HCT116 (cell line): ENCODE measurements around the gene CAMSAP1. TPM values are rescaled to one million over a fixed set of nuclear protein-coding genes. Genes with fewer than 3 reads are reported as not detected.
A peak's percentile ranks its signal among the peaks of the same experiment; 100 is the strongest.

Source experiments
- ATAC-seq: fragments of 200-7000 bp; cut with Tn5 transposase; 2 replicates; pipeline ENCODE4 v1.9.1; 2020; ENCODE audit warnings: mild to moderate bottlenecking, moderate library complexity
- BruUV-seq: library from RNA; stranded (reverse); fragments of 400-500 nt; replicated peaks from 2 replicates; lab custom pipeline; 2021; lab: Mats Ljungman, UMichigan
- CTCF ChIA-PET: fragments of 300-600 bp; sonication (Branson Sonifier 250); formaldehyde crosslinking; loops from one replicate; lab custom pipeline; 2021; ENCODE audit warnings: antibody characterized with exemption; lab: Charles Lee
- POLR2A ChIA-PET: fragments of 300-600, 350-600 bp; sonication (Branson Sonifier 250); formaldehyde crosslinking; loops from one replicate; lab custom pipeline; 2021; ENCODE audit warnings: antibody characterized with exemption; lab: Charles Lee
- RAD21 ChIA-PET, 2 experiments: fragments of 300-600 bp; sonication (Branson Sonifier 250); formaldehyde crosslinking; loops; one replicate each; lab custom pipeline; 2023; ENCODE audit warnings: low total read pairs in 2 of 2; ENCODE audit not compliant: uncharacterized antibody in 2 of 2, unreplicated experiment in 2 of 2, low non-redundant PET in 1 of 2; lab: Charles Lee
- DNase-seq: peaks from one replicate; pipeline ENCODE4 v3.0.0-alpha.2; 2010; ENCODE audit warnings: low read depth, low spot score
- H2AFZ ChIP-seq: fragments of 200-600 bp; shearing (Covaris generic), sonication (generic); 2 replicates; pipeline ENCODE4 v1.6.1; 2017; ENCODE audit warnings: low read depth, mixed run types, mixed read lengths, antibody characterized with exemption, low read length; ENCODE audit not compliant: poor library complexity, severe bottlenecking
- H3K27ac ChIP-seq: 2 replicates; pipeline ENCODE4 v1.5.1; 2012; ENCODE audit warnings: low read depth, low read length
- H3K27me3 ChIP-seq: fragments of 200-600 bp; sonication (generic); 2 replicates; pipeline ENCODE4 v1.6.1; 2016; ENCODE audit warnings: mixed run types, low read length, mixed read lengths; ENCODE audit not compliant: insufficient read depth
- H3K36me3 ChIP-seq, 2 experiments: fragments of 200-500 bp in 1 of 2; fragments of 200-600 bp in 1 of 2; sonication (Bioruptor generic) in 1 of 2; sonication (generic) in 1 of 2; 2 replicates each; pipeline versions ENCODE4 v1.5.1 to v1.6.1; 2014 to 2016; ENCODE audit warnings: low read length in 2 of 2, inconsistent platforms in 1 of 2, mixed read lengths in 1 of 2, mixed run types in 1 of 2; ENCODE audit not compliant: insufficient read depth in 2 of 2, control insufficient read depth in 1 of 2
- H3K4me1 ChIP-seq, 2 experiments: fragments of 200-600 bp in 1 of 2; sonication (generic) in 1 of 2; 2 replicates each; pipeline versions ENCODE4 v1.5.1 to v1.6.1; 2012 to 2017; ENCODE audit warnings: low read length in 2 of 2, inconsistent platforms in 1 of 2, mild to moderate bottlenecking in 1 of 2, mixed read lengths in 1 of 2, mixed run types in 1 of 2, moderate library complexity in 1 of 2; ENCODE audit not compliant: insufficient read depth in 2 of 2, control insufficient read depth in 1 of 2
- H3K4me2 ChIP-seq: fragments of 200-600 bp; sonication (generic); 2 replicates; pipeline ENCODE4 v1.6.1; 2017; ENCODE audit warnings: mixed run types, low read length, mixed read lengths
- H3K4me3 ChIP-seq, 2 experiments: fragments of 200-600 bp in 1 of 2; sonication (generic) in 1 of 2; replicated peaks in 1 of 2; 2 replicates each; pipeline ENCODE4 v1.5.1; 2011 to 2016; ENCODE audit warnings: low read length in 2 of 2, control low read depth in 1 of 2, low read depth in 1 of 2, mild to moderate bottlenecking in 1 of 2, mixed read lengths in 1 of 2, mixed run types in 1 of 2
- H3K79me2 ChIP-seq: fragments of 200-600 bp; sonication (generic); 2 replicates; pipeline ENCODE4 v1.6.1; 2017; ENCODE audit warnings: mild to moderate bottlenecking, mixed run types, low read length, moderate library complexity, mixed read lengths; ENCODE audit not compliant: insufficient read depth
- H3K9ac ChIP-seq: fragments of 200-600 bp; sonication (generic); 2 replicates; pipeline ENCODE4 v1.6.1; 2016; ENCODE audit warnings: low read length, mixed read lengths
- H3K9me2 ChIP-seq: fragments of 200-600 bp; sonication (generic), shearing (Covaris generic); 2 replicates; pipeline ENCODE4 v1.6.1; 2017; ENCODE audit warnings: mixed run types, mild to moderate bottlenecking, moderate library complexity; ENCODE audit not compliant: insufficient read depth
- H3K9me3 ChIP-seq, 2 experiments: fragments of 200-500 bp in 1 of 2; fragments of 200-600 bp in 1 of 2; sonication (Bioruptor generic) in 1 of 2; sonication (generic) in 1 of 2; 2 replicates each; pipeline ENCODE4 v1.6.1; 2014 to 2017; ENCODE audit warnings: low read length in 2 of 2, mixed read lengths in 2 of 2, inconsistent platforms in 1 of 2, low read depth in 1 of 2, mild to moderate bottlenecking in 1 of 2, mixed run types in 1 of 2, moderate library complexity in 1 of 2; ENCODE audit not compliant: control insufficient read depth in 1 of 2, insufficient read depth in 1 of 2
- H4K20me1 ChIP-seq: fragments of 200-600 bp; sonication (generic), shearing (Covaris generic); 2 replicates; pipeline ENCODE4 v1.6.1; 2017; ENCODE audit warnings: mixed run types, mild to moderate bottlenecking, moderate library complexity; ENCODE audit not compliant: insufficient read depth
- CBX3 ChIP-seq: IDR thresholded peaks from 2 replicates; pipeline ENCODE4 v1.6.1; 2012; ENCODE audit warnings: low read depth
- EGR1 ChIP-seq: IDR thresholded peaks from 2 replicates; pipeline ENCODE4 v1.6.1; 2012; ENCODE audit warnings: low read depth
- EZH2 ChIP-seq: fragments of 200-600 bp; sonication (generic); IDR thresholded peaks from 2 replicates; pipeline ENCODE4 v1.6.1; 2017; ENCODE audit warnings: antibody characterized with exemption, mixed run types
- JUND ChIP-seq: IDR thresholded peaks from 2 replicates; pipeline ENCODE4 v1.6.1; 2012
- SIN3A ChIP-seq: IDR thresholded peaks from 2 replicates; pipeline ENCODE4 v1.6.1; 2012; ENCODE audit warnings: low read depth
- SRF ChIP-seq: IDR thresholded peaks from 2 replicates; pipeline ENCODE4 v1.6.1; 2012; ENCODE audit warnings: low read depth
- YY1 ChIP-seq: IDR thresholded peaks from 2 replicates; pipeline ENCODE4 v1.6.1; 2011; ENCODE audit warnings: low read length, low read depth, moderate library complexity, mild to moderate bottlenecking; ENCODE audit not compliant: insufficient replicate concordance; ENCODE audit errors: extremely low read depth
- intact Hi-C: fragments of 100-400 bp; cut with micrococcal nuclease; formaldehyde crosslinking; loops from 2 replicates; pipeline ENCODE4 v1.10.0; 2022
- total RNA-seq: library from RNA; stranded (reverse); gene quantifications from one replicate; pipeline ENCODE4 v1.2.1, GENCODE V29; 2021; ENCODE audit not compliant: unreplicated experiment

CAMSAP1 gene
- total RNA-seq, 1 experiment from 2014 or later, result 33.1 TPM

- H3K4me3 ChIP-seq, result no peak overlapping the region
- H3K4me2 ChIP-seq, result no peak overlapping the region
- no peaks in the 10 kb centered on the region for H3K9me2 ChIP-seq
- no peaks in the 10 kb centered on the region for H4K20me1 ChIP-seq
- ChIA-PET CTCF (no interaction called here), RAD21 (no interaction called here), POLR2A (no interaction called here)
- no TSS peak for BruUV-seq
- peaks cover 20 to 37% of the 10 kb centered on the region in 2 experiments for H3K4me1 ChIP-seq
- no peaks in the 10 kb centered on the region for H3K27me3 ChIP-seq
- TF ChIP-seq CBX3 (no peak), SRF (no peak), JUND (no peak), YY1 (no peak)
- DNase-seq, result no peak
- H3K9ac ChIP-seq, result no peak overlapping the region
- ATAC-seq, result no peak
- peaks cover 0 to 12% of the 10 kb centered on the region in 2 experiments; a peak in 1 of 4 replicates for H3K36me3 ChIP-seq
- no peaks in the 10 kb centered on the region for H3K9me3 ChIP-seq
- no peaks in the 10 kb centered on the region for H3K79me2 ChIP-seq
- H3K27ac ChIP-seq, result peak overlapping the region; percentile 17; the same call in 1 of the 2 replicates
- intact Hi-C loops, result no loop called here
- H2AFZ ChIP-seq, result no peak overlapping the region
These were observed 21.6 kb upstream of the CAMSAP1 start for GRCh38 chr9:135928731-135929655.

DNA sequence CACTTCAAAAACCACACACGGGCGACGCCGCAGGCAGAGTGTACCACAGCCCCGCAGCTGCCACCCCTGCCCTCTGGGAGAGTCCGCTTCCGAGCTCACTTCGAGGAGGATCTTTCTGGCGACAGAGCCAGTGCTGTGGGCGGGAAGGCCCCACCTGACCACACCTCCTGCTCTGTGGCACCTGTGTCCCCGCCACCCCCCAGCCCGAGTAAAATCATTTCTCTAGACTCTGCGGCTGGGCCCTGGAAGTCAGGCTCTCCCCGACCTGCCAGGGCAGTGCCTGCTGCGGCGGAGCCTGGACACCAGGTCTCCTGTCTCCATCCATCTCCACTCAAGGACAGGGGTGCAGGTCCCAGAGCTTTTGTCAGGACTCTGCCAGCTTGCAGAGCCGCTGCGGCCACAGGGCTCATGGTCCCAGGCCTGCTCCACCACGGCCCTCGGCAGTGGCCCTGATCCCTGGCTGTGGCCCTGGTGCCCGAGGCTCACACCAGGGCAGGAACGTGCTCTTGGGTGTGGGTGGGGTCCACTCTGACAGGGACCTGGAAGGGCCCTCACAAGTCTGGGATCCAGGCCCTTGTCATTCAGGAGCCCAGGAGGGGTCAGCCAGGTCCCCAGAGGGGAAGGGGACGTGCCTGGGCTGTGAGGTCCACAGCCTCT lies 20.9 kb upstream of the CAMSAP1 start:
- CTCF ChIA-PET, result no interaction called here
- H3K9me3 ChIP-seq, result no peaks in the 10 kb centered on the region
- H3K79me2 ChIP-seq, result no peaks in the 10 kb centered on the region
- ATAC-seq, result no peak
- BruUV-seq, result no TSS peak
- intact Hi-C loops, result no loop called here
- H4K20me1 ChIP-seq, result no peaks in the 10 kb centered on the region
- H3K4me3 ChIP-seq, result no peak overlapping the region
- RAD21 ChIA-PET, result no interaction called here
- H3K27me3 ChIP-seq, result no peaks in the 10 kb centered on the region
- POLR2A ChIA-PET, result no interaction called here
- peak overlapping the region; percentile 17; the same call in 1 of the 2 replicates for H3K27ac ChIP-seq
- H3K9ac ChIP-seq, result no peak overlapping the region
- H3K36me3 ChIP-seq, result peaks cover 0 to 12% of the 10 kb centered on the region in 2 experiments; a peak in 1 of 4 replicates
- no peak overlapping the region for H2AFZ ChIP-seq
- no peak for TF ChIP-seq EZH2
- TF ChIP-seq EGR1, result no peak
- no peak for TF ChIP-seq SIN3A
- TF ChIP-seq, all 23 proteins: peak for 0
- Histone ChIP-seq H3K9me2 (no peaks in the 10 kb centered on the region), H3K4me2 (no peak overlapping the region), H3K4me1 (peaks cover 20 to 37% of the 10 kb centered on the region in 2 experiments)
- DNase-seq, result no peak
